Endothelial cell of umbilical vein (primary cell): ENCODE results near the gene ZDHHC18.

ENCODE experiments used
- CTCF ChIP-seq, 2 donors: IDR thresholded peaks; 1 replicate in 1 of 2; 2 replicates in 1 of 2; pipeline ENCODE4 v1.5.1; 2011; ENCODE audit warnings: low read length in 2 of 2, mild to moderate bottlenecking in 2 of 2, moderate library complexity in 2 of 2, control low read depth in 1 of 2, inconsistent platforms in 1 of 2, low read depth in 1 of 2; ENCODE audit not compliant: insufficient read depth in 1 of 2; ENCODE audit errors: extremely low read depth in 1 of 2
- EZH2 ChIP-seq: IDR thresholded peaks from 2 replicates; pipeline ENCODE4 v1.6.1; 2012; ENCODE audit warnings: borderline replicate concordance, low read depth, mild to moderate bottlenecking, moderate library complexity, low read length, inconsistent platforms; ENCODE audit not compliant: severe bottlenecking
- GATA2 ChIP-seq: IDR thresholded peaks from 2 replicates; pipeline ENCODE4 v1.7.0; 2011; ENCODE audit warnings: low read depth, mild to moderate bottlenecking, moderate library complexity, mixed read lengths, low read length; ENCODE audit not compliant: insufficient read length, insufficient read depth
- MAX ChIP-seq: IDR thresholded peaks from 2 replicates; pipeline ENCODE4 v1.6.1; 2011; ENCODE audit not compliant: insufficient read depth, insufficient read length
- POLR2AphosphoS5 ChIP-seq: IDR thresholded peaks from 2 replicates; pipeline ENCODE4 v1.6.1; 2012; ENCODE audit warnings: low read depth, mild to moderate bottlenecking, control low read depth, low read length, moderate library complexity; ENCODE audit not compliant: insufficient read depth

- no peak for TF ChIP-seq CTCF (IDR thresholded peaks at IDR 0.05; ENCODE audit: extremely low read depth in 1 of 2, insufficient read depth in 1 of 2, low read depth in 1 of 2, low read length in 2 of 2)
- no peak for TF ChIP-seq GATA2
- TF ChIP-seq POLR2AphosphoS5: no peak
- no peak for TF ChIP-seq EZH2
- no peak for TF ChIP-seq MAX
Measured at GRCh38 chr1:26787381-26787705, 39.1 kb upstream of the ZDHHC18 start.
